CD8-positive, alpha-beta memory T cell (primary cell): ENCODE measurements around the gene RDH8. TPM values are rescaled to one million over a fixed set of nuclear protein-coding genes. Genes with fewer than 3 reads are reported as not detected.

Experiments
- CTCF ChIA-PET: fragments of 350-600 bp; sonication (Branson Sonifier 250); formaldehyde crosslinking; loops from one replicate; lab custom pipeline; 2021; ENCODE audit warnings: antibody characterized with exemption; lab: Charles Lee
- POLR2A ChIA-PET: fragments of 350-600 bp; sonication (Branson Sonifier 250); formaldehyde crosslinking; loops from one replicate; lab custom pipeline; 2021; ENCODE audit warnings: antibody characterized with exemption; lab: Charles Lee
- DNase-seq, 5 donors: peaks; one replicate each; pipeline versions ENCODE4 v3.0.0 to v3.0.0-alpha.2; 2020 to 2022; ENCODE audit warnings: mixed read lengths in 1 of 5
- H3K27ac ChIP-seq: one replicate; pipeline ENCODE4 v1.7.0; 2013; ENCODE audit warnings: low read depth, mild to moderate bottlenecking, low read length, moderate library complexity
- H3K27me3 ChIP-seq: 2 replicates; pipeline ENCODE4 v1.7.0; 2013; ENCODE audit warnings: low read length, mild to moderate bottlenecking; ENCODE audit not compliant: insufficient read depth, poor library complexity, severe bottlenecking
- H3K36me3 ChIP-seq: 2 replicates; pipeline ENCODE4 v1.7.0; 2013; ENCODE audit warnings: mild to moderate bottlenecking, low read length, moderate library complexity; ENCODE audit not compliant: insufficient read depth
- H3K4me1 ChIP-seq: 2 replicates; pipeline ENCODE4 v1.7.0; 2013; ENCODE audit warnings: mild to moderate bottlenecking, low read length, moderate library complexity; ENCODE audit not compliant: insufficient read depth
- H3K4me3 ChIP-seq: 2 replicates; pipeline ENCODE4 v1.7.0; 2013; ENCODE audit warnings: mild to moderate bottlenecking, low read length
- H3K9me3 ChIP-seq: 2 replicates; pipeline ENCODE4 v1.7.0; 2013; ENCODE audit warnings: mild to moderate bottlenecking, low read length
- H3K27ac Mint-ChIP-seq, 8 donors: one replicate each; pipeline ENCODE4 v1.8.0; 2020 to 2021; ENCODE audit warnings: mixed read lengths in 8 of 8, mild to moderate bottlenecking in 6 of 8, inconsistent platforms in 3 of 8, moderate library complexity in 3 of 8
- H3K27me3 Mint-ChIP-seq, 2 donors: one replicate each; pipeline ENCODE4 v1.8.0; 2020 to 2021; ENCODE audit warnings: mixed read lengths in 2 of 2, mild to moderate bottlenecking in 1 of 2, moderate library complexity in 1 of 2
- H3K36me3 Mint-ChIP-seq, 3 donors: one replicate each; pipeline ENCODE4 v1.8.0; 2020 to 2021; ENCODE audit warnings: mixed read lengths in 3 of 3, inconsistent platforms in 1 of 3, mild to moderate bottlenecking in 1 of 3
- H3K4me1 Mint-ChIP-seq, 3 donors: one replicate each; pipeline ENCODE4 v1.8.0; 2020 to 2021; ENCODE audit warnings: mixed read lengths in 3 of 3, inconsistent platforms in 1 of 3, mild to moderate bottlenecking in 1 of 3
- H3K4me3 Mint-ChIP-seq, 7 donors: one replicate each; pipeline ENCODE4 v1.8.0; 2020 to 2021; ENCODE audit warnings: mixed read lengths in 7 of 7, mild to moderate bottlenecking in 6 of 7, moderate library complexity in 4 of 7, inconsistent platforms in 2 of 7
- H3K9me3 Mint-ChIP-seq, 5 donors: one replicate each; pipeline ENCODE4 v1.8.0; 2020 to 2022; ENCODE audit warnings: mixed read lengths in 5 of 5, mild to moderate bottlenecking in 3 of 5, moderate library complexity in 2 of 5, inconsistent platforms in 1 of 5
- polyA plus RNA-seq: library from polyadenylated mRNA; unstranded; fragments of 300-500 nt; fragmentation: Illumina TruSeq; gene quantifications from one replicate; pipeline ENCODE4 v1.2.3, GENCODE V29; 2021
- total RNA-seq, 2 experiments: library from RNA; stranded (reverse); gene quantifications; one replicate each; pipeline ENCODE4 v1.2.3, GENCODE V29; 2021

RDH8 gene
- total and polyA plus RNA-seq, 3 experiments from 2014 or later: not detected

DNA sequence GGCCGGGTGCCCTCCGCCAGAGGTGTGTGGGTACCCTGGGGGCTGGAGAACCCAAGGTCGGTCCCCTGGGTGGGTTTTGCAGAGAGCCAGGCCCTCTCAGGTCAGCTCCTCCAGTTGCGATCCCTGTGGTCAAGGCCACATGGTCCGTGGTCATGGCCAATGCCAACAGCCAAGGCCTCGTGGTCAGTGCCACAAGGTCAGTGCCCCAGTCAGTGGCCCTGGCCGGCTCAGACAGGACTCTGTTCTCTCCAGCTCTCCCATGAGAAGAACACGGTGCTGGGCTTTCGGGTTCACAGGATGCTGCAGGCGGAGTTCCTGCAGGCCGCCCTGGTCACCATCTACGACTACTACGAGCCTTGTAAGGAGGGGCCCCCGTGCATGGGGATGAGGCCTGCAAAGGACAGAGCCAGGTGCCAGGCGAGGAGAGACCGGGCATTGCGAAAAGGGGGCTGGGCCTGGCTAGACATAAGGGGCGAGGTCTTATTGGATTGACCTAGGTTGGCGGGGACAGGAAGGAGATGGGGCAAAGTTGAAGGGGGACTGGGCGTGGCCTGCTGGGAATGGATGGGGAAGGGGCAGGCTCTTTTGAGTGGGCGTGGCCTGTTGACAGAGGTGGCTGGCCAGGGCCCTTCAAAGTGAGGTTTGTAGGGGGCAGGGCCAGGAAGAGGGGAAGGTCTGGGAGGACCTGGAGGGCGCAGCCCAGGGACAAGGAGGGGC, 57.6 kb downstream of the RDH8 start:
- Histone ChIP-seq H3K27ac (no peak overlapping the region), H3K36me3 (no peaks in the 10 kb centered on the region), H3K27me3 (no peaks in the 10 kb centered on the region), H3K9me3 (peaks cover 6% of the 10 kb centered on the region), H3K4me3 (no peak overlapping the region), H3K4me1 (no peaks in the 10 kb centered on the region)
- H3K4me1 Mint-ChIP-seq: peaks cover 7 to 10% (median 9%) of the 10 kb centered on the region in 3 donors
- ChIA-PET POLR2A (no interaction called here), CTCF (no interaction called here)
- H3K9me3 Mint-ChIP-seq: peaks cover 0 to 7% (median 2%) of the 10 kb centered on the region in 5 donors
- no peak overlapping the region for H3K27ac Mint-ChIP-seq
- H3K36me3 Mint-ChIP-seq: no peaks in the 10 kb centered on the region
- peaks cover 3 to 6% of the 10 kb centered on the region in 2 donors for H3K27me3 Mint-ChIP-seq
- no peak for DNase-seq
- no peak overlapping the region for H3K4me3 Mint-ChIP-seq

Other genes starting within 250 kb of the RDH8 start
- 1 to 10 TPM; 5.1 to 5.9 TPM for gene ZNF846, start 244.7 kb upstream of the RDH8 start, total RNA-seq
- 7.5 TPM for gene ZNF846, start 244.7 kb upstream of the RDH8 start, polyA plus RNA-seq
- gene FBXL12, start 194.4 kb upstream of the RDH8 start, total RNA-seq: 10 to 100 TPM; 24.6 to 25.3 TPM
- 17.2 TPM for gene FBXL12, start 194.4 kb upstream of the RDH8 start, polyA plus RNA-seq
- gene UBL5, start 185.6 kb upstream of the RDH8 start, total RNA-seq: 100 to 1,000 TPM; 326 to 340 TPM
- 789 TPM for gene UBL5, start 185.6 kb upstream of the RDH8 start, polyA plus RNA-seq
- 100 to 1,000 TPM; 103 to 110 TPM for gene PIN1, start 178.2 kb upstream of the RDH8 start, total RNA-seq
- 112 TPM for gene PIN1, start 178.2 kb upstream of the RDH8 start, polyA plus RNA-seq
- gene OLFM2, start 77.0 kb upstream of the RDH8 start, total RNA-seq: under 1 TPM; 0.40 to 0.90 TPM
- 4.6 TPM for gene OLFM2, start 77.0 kb upstream of the RDH8 start, polyA plus RNA-seq
- gene COL5A3, start 3.0 kb upstream of the RDH8 start, total RNA-seq: under 1 TPM; 0.50 to 0.91 TPM
- 0.23 TPM for gene COL5A3, start 3.0 kb upstream of the RDH8 start, polyA plus RNA-seq
- 10 to 100 TPM; 41.5 to 45.2 TPM for gene SHFL, start 72.8 kb downstream of the RDH8 start, total RNA-seq
- 68.1 TPM for gene SHFL, start 72.8 kb downstream of the RDH8 start, polyA plus RNA-seq
- 1 to 10 TPM; 6.6 to 7.7 TPM for gene ANGPTL6, start 89.2 kb downstream of the RDH8 start, total RNA-seq
- gene ANGPTL6, start 89.2 kb downstream of the RDH8 start, polyA plus RNA-seq: 0.35 TPM
- 100 to 1,000 TPM; 273 to 284 TPM for gene PPAN, start 92.9 kb downstream of the RDH8 start, total RNA-seq
- 47.4 TPM for gene PPAN, start 92.9 kb downstream of the RDH8 start, polyA plus RNA-seq
- 10 to 100 TPM; 53.7 to 58.1 TPM for gene P2RY11, start 98.2 kb downstream of the RDH8 start, total RNA-seq
- 7.4 TPM for gene P2RY11, start 98.2 kb downstream of the RDH8 start, polyA plus RNA-seq
- gene EIF3G, start 106.4 kb downstream of the RDH8 start, total RNA-seq: 100 to 1,000 TPM; 336 to 348 TPM
- 259 TPM for gene EIF3G, start 106.4 kb downstream of the RDH8 start, polyA plus RNA-seq
- 100 to 1,000 TPM; 307 to 325 TPM for gene DNMT1, start 181.5 kb downstream of the RDH8 start, total RNA-seq
- 142 TPM for gene DNMT1, start 181.5 kb downstream of the RDH8 start, polyA plus RNA-seq
- 10 to 100 TPM; 18.4 to 19.9 TPM for gene S1PR2, start 217.8 kb downstream of the RDH8 start, total RNA-seq
- gene S1PR2, start 217.8 kb downstream of the RDH8 start, polyA plus RNA-seq: 2.2 TPM
- gene MRPL4, start 238.7 kb downstream of the RDH8 start, total RNA-seq: 100 to 1,000 TPM; 149 to 152 TPM
- gene MRPL4, start 238.7 kb downstream of the RDH8 start, polyA plus RNA-seq: 42.8 TPM